CD8-positive, alpha-beta memory T cell (primary cell): ENCODE results near the gene GNAL. TPM values are rescaled to one million over a fixed set of nuclear protein-coding genes. Genes with fewer than 3 reads are reported as not detected.

Experiments
- CTCF ChIA-PET: fragments of 350-600 bp; sonication (Branson Sonifier 250); formaldehyde crosslinking; loops from one replicate; lab custom pipeline; 2021; ENCODE audit warnings: antibody characterized with exemption; lab: Charles Lee
- POLR2A ChIA-PET: fragments of 350-600 bp; sonication (Branson Sonifier 250); formaldehyde crosslinking; loops from one replicate; lab custom pipeline; 2021; ENCODE audit warnings: antibody characterized with exemption; lab: Charles Lee
- DNase-seq, 5 donors: peaks; one replicate each; pipeline versions ENCODE4 v3.0.0 to v3.0.0-alpha.2; 2020 to 2022; ENCODE audit warnings: mixed read lengths in 1 of 5
- H3K27ac ChIP-seq: one replicate; pipeline ENCODE4 v1.7.0; 2013; ENCODE audit warnings: low read depth, mild to moderate bottlenecking, low read length, moderate library complexity
- H3K27me3 ChIP-seq: 2 replicates; pipeline ENCODE4 v1.7.0; 2013; ENCODE audit warnings: low read length, mild to moderate bottlenecking; ENCODE audit not compliant: insufficient read depth, poor library complexity, severe bottlenecking
- H3K36me3 ChIP-seq: 2 replicates; pipeline ENCODE4 v1.7.0; 2013; ENCODE audit warnings: mild to moderate bottlenecking, low read length, moderate library complexity; ENCODE audit not compliant: insufficient read depth
- H3K4me1 ChIP-seq: 2 replicates; pipeline ENCODE4 v1.7.0; 2013; ENCODE audit warnings: mild to moderate bottlenecking, low read length, moderate library complexity; ENCODE audit not compliant: insufficient read depth
- H3K4me3 ChIP-seq: 2 replicates; pipeline ENCODE4 v1.7.0; 2013; ENCODE audit warnings: mild to moderate bottlenecking, low read length
- H3K9me3 ChIP-seq: 2 replicates; pipeline ENCODE4 v1.7.0; 2013; ENCODE audit warnings: mild to moderate bottlenecking, low read length
- H3K27ac Mint-ChIP-seq, 8 donors: one replicate each; pipeline ENCODE4 v1.8.0; 2020 to 2021; ENCODE audit warnings: mixed read lengths in 8 of 8, mild to moderate bottlenecking in 6 of 8, inconsistent platforms in 3 of 8, moderate library complexity in 3 of 8
- H3K27me3 Mint-ChIP-seq, 2 donors: one replicate each; pipeline ENCODE4 v1.8.0; 2020 to 2021; ENCODE audit warnings: mixed read lengths in 2 of 2, mild to moderate bottlenecking in 1 of 2, moderate library complexity in 1 of 2
- H3K36me3 Mint-ChIP-seq, 3 donors: one replicate each; pipeline ENCODE4 v1.8.0; 2020 to 2021; ENCODE audit warnings: mixed read lengths in 3 of 3, inconsistent platforms in 1 of 3, mild to moderate bottlenecking in 1 of 3
- H3K4me1 Mint-ChIP-seq, 3 donors: one replicate each; pipeline ENCODE4 v1.8.0; 2020 to 2021; ENCODE audit warnings: mixed read lengths in 3 of 3, inconsistent platforms in 1 of 3, mild to moderate bottlenecking in 1 of 3
- H3K4me3 Mint-ChIP-seq, 7 donors: one replicate each; pipeline ENCODE4 v1.8.0; 2020 to 2021; ENCODE audit warnings: mixed read lengths in 7 of 7, mild to moderate bottlenecking in 6 of 7, moderate library complexity in 4 of 7, inconsistent platforms in 2 of 7
- H3K9me3 Mint-ChIP-seq, 5 donors: one replicate each; pipeline ENCODE4 v1.8.0; 2020 to 2022; ENCODE audit warnings: mixed read lengths in 5 of 5, mild to moderate bottlenecking in 3 of 5, moderate library complexity in 2 of 5, inconsistent platforms in 1 of 5
- polyA plus RNA-seq: library from polyadenylated mRNA; unstranded; fragments of 300-500 nt; fragmentation: Illumina TruSeq; gene quantifications from one replicate; pipeline ENCODE4 v1.2.3, GENCODE V29; 2021
- total RNA-seq, 2 experiments: library from RNA; stranded (reverse); gene quantifications; one replicate each; pipeline ENCODE4 v1.2.3, GENCODE V29; 2021

Gene GNAL
- total and polyA plus RNA-seq, 3 experiments from 2014 or later: 0.04 to 0.38 TPM; not detected in 1

- POLR2A ChIA-PET: no interaction called here
Observed at GRCh38 chr18:11821643-11822237, 132.7 kb downstream of the GNAL start.

GRCh38 chr18:11823545-11823944 is 134.5 kb downstream of the GNAL start:
- no peak overlapping the region for H3K27ac Mint-ChIP-seq
- peaks cover 2 to 7% of the 10 kb centered on the region in 2 donors for H3K27me3 Mint-ChIP-seq
- H3K9me3 Mint-ChIP-seq: no peaks in the 10 kb centered on the region
- H3K36me3 Mint-ChIP-seq: no peaks in the 10 kb centered on the region
- Histone ChIP-seq H3K4me1 (no peaks in the 10 kb centered on the region), H3K9me3 (no peaks in the 10 kb centered on the region), H3K27ac (no peak overlapping the region), H3K36me3 (no peaks in the 10 kb centered on the region), H3K27me3 (no peaks in the 10 kb centered on the region), H3K4me3 (no peak overlapping the region)
- DNase-seq: no peak
- no peak overlapping the region for H3K4me3 Mint-ChIP-seq
- ChIA-PET POLR2A (no interaction called here), CTCF (no interaction called here)
- H3K4me1 Mint-ChIP-seq: no peaks in the 10 kb centered on the region

More at GRCh38 chr18:11821643-11822237, 132.7 kb downstream of the GNAL start:
- H3K4me1 ChIP-seq: no peaks in the 10 kb centered on the region
- no peak overlapping the region for H3K4me3 ChIP-seq
- Mint-ChIP-seq H3K36me3 (no peaks in the 10 kb centered on the region), H3K9me3 (no peaks in the 10 kb centered on the region), H3K4me1 (no peaks in the 10 kb centered on the region), H3K27me3 (peaks cover 3 to 10% of the 10 kb centered on the region in 2 donors), H3K4me3 (no peak overlapping the region), H3K27ac (no peak overlapping the region)
- no peak for DNase-seq
- no peaks in the 10 kb centered on the region for H3K36me3 ChIP-seq
- no peaks in the 10 kb centered on the region for H3K27me3 ChIP-seq
- H3K9me3 ChIP-seq: no peaks in the 10 kb centered on the region
- CTCF ChIA-PET: no interaction called here
- no peak overlapping the region for H3K27ac ChIP-seq

DNA sequence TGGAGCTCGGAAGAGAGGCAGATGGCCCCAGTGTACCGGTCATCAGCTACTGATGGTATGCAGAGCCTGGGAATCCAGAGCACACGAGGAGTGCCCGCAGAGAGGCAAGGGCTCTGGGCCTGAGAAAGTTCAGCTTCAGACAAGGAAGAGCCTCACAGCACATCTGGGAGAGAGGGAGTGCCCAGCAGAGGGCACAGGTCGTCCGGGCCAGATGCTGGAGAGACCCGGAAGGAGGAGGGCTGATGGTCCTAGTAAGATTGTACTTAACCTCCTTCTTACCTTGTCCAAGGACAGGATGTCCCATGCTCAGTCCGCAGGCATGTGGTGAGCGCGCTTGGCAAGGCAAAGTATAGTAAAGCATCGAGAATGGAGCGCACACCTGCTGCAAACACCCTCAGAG is 137.8 kb downstream of the GNAL start:
- CTCF ChIA-PET: interaction anchor here (1.5 kb wide), 1 partner anchor 14 kb away, joined by 4 read pairs; no protein-coding TSS in a partner anchor
- Mint-ChIP-seq H3K36me3 (no peaks in the 10 kb centered on the region), H3K9me3 (no peaks in the 10 kb centered on the region), H3K4me3 (no peak overlapping the region), H3K4me1 (no peaks in the 10 kb centered on the region), H3K27me3 (peaks cover 2 to 4% of the 10 kb centered on the region in 2 donors), H3K27ac (no peak overlapping the region)
- POLR2A ChIA-PET: no interaction called here
- H3K36me3 ChIP-seq: no peaks in the 10 kb centered on the region
- no peaks in the 10 kb centered on the region for H3K4me1 ChIP-seq
- no peak overlapping the region for H3K27ac ChIP-seq
- no peaks in the 10 kb centered on the region for H3K9me3 ChIP-seq
- H3K4me3 ChIP-seq: no peak overlapping the region
- H3K27me3 ChIP-seq: no peaks in the 10 kb centered on the region
- no peak for DNase-seq

DNA sequence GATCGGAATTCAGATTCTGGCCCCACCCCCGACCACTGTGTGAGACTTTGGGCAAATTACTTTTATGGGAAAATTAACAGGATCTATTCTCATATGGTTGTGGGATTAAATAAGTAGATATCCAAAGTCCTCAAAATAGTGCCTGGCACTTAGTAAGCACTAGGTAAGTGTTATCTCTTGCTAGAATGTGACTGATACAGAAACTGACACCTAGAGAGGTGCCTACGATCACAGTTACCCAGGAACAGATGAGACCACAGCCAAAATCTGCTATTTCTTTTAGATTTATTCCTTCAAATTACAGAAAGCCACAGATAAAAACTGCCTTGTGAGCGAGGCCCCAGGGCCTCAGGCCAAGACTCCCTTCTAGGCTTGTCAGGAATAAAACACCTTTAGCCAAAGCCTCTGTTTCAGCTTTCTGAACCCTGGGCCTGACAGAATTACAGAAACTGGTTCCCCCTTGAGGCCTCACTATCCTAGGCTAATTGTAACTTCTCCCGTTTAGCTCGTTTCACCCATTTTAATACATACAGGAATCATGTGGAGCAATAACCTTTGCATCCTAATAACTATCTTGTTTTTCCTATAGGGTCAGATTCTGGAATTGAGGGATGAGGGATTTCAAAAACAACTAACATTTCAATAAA is 139.8 kb downstream of the GNAL start:
- Histone ChIP-seq H3K4me1 (no peaks in the 10 kb centered on the region), H3K4me3 (no peak overlapping the region), H3K36me3 (no peaks in the 10 kb centered on the region), H3K9me3 (no peaks in the 10 kb centered on the region), H3K27me3 (no peaks in the 10 kb centered on the region), H3K27ac (no peak overlapping the region)
- H3K4me3 Mint-ChIP-seq: no peak overlapping the region
- ChIA-PET CTCF (interaction anchor here (1.1 kb wide), 1 partner anchor 108 kb away, joined by 3 read pairs; no protein-coding TSS in a partner anchor), POLR2A (no interaction called here)
- H3K27ac Mint-ChIP-seq: no peak overlapping the region
- H3K9me3 Mint-ChIP-seq: no peaks in the 10 kb centered on the region
- no peak for DNase-seq
- no peaks in the 10 kb centered on the region for H3K36me3 Mint-ChIP-seq
- H3K4me1 Mint-ChIP-seq: no peaks in the 10 kb centered on the region
- H3K27me3 Mint-ChIP-seq: peaks cover 4 to 5% of the 10 kb centered on the region in 2 donors

DNA sequence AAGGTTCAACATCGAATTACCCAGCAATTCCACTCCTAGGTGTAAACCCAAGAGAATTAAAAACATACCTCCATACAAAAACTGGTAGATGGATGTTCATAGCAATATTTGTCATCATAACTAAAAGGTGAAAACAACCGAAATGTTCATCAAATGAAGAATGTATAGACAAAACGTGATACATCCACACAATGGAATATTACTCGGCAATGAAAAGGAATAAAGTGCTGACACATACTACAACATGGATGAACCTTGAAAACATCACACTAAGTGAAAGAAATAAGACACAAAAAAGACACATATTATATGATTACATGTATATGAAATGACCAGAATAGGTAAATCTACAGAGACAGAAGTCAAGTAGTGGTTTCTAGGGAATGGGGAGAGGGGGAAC is 141.5 kb downstream of the GNAL start:
- CTCF ChIA-PET: no interaction called here
- DNase-seq: no peak

DNA sequence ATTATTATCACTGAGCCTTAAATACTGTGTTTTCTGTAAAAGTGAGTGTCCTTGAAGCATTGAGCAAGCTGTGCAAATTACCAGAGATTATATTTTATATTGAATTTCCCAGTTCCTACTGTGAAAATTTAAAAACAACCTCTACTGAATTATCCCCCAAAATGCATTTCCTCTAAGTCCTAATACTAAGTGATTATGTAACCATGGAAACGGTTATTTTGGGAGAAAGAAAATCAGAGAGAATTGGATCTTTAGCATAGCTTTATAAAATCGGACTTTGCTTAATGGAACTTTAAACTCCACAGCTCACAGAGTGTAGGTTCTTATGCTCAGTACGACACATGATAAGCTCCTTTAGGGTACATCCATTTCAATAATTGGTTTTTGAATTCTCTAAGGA is 142.9 kb downstream of the GNAL start:
- DNase-seq: no peak
- no peak overlapping the region for H3K4me3 Mint-ChIP-seq
- no peaks in the 10 kb centered on the region for H3K9me3 Mint-ChIP-seq
- ChIA-PET POLR2A (no interaction called here), CTCF (no interaction called here)
- Histone ChIP-seq H3K36me3 (no peaks in the 10 kb centered on the region), H3K4me3 (no peak overlapping the region), H3K27ac (no peak overlapping the region), H3K27me3 (no peaks in the 10 kb centered on the region), H3K9me3 (no peaks in the 10 kb centered on the region), H3K4me1 (no peaks in the 10 kb centered on the region)
- H3K27ac Mint-ChIP-seq: no peak overlapping the region
- peaks cover 4 to 8% of the 10 kb centered on the region in 2 donors for H3K27me3 Mint-ChIP-seq
- H3K36me3 Mint-ChIP-seq: no peaks in the 10 kb centered on the region
- H3K4me1 Mint-ChIP-seq: no peaks in the 10 kb centered on the region

More for the DNA sequence above, 141.5 kb downstream of the GNAL start:
- Histone ChIP-seq H3K27me3 (no peaks in the 10 kb centered on the region), H3K36me3 (no peaks in the 10 kb centered on the region), H3K27ac (no peak overlapping the region), H3K4me1 (no peaks in the 10 kb centered on the region), H3K9me3 (no peaks in the 10 kb centered on the region), H3K4me3 (no peak overlapping the region)
- peaks cover 4 to 8% of the 10 kb centered on the region in 2 donors for H3K27me3 Mint-ChIP-seq
- POLR2A ChIA-PET: no interaction called here
- no peaks in the 10 kb centered on the region for H3K9me3 Mint-ChIP-seq
- H3K27ac Mint-ChIP-seq: no peak overlapping the region
- H3K4me3 Mint-ChIP-seq: no peak overlapping the region
- H3K36me3 Mint-ChIP-seq: no peaks in the 10 kb centered on the region
- no peaks in the 10 kb centered on the region for H3K4me1 Mint-ChIP-seq

DNA sequence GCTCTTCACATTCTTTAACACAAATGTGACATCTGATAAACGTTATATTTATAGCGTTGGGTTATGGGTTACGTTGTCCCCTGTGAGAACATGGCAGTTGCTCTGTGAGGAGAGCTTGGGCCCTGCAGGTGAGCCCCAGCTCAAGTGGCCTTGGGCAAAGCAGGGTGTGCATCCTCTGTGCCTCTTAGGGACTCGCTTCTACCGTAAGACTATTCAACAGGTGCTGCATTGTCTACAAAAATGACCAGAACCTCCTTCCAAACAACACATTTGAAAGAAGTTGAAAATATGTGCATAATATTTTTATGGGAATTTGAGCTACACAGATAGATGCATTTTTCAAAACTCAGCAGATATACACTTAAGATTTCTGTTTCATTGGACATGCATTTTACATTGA is 145.7 kb downstream of the GNAL start:
- Mint-ChIP-seq H3K4me3 (no peak overlapping the region), H3K36me3 (no peaks in the 10 kb centered on the region), H3K4me1 (no peaks in the 10 kb centered on the region), H3K9me3 (no peaks in the 10 kb centered on the region), H3K27me3 (peaks cover 7 to 8% of the 10 kb centered on the region in 2 donors), H3K27ac (no peak overlapping the region)
- no peak overlapping the region for H3K4me3 ChIP-seq
- ChIA-PET CTCF (no interaction called here), POLR2A (no interaction called here)
- no peaks in the 10 kb centered on the region for H3K9me3 ChIP-seq
- no peaks in the 10 kb centered on the region for H3K36me3 ChIP-seq
- H3K27ac ChIP-seq: no peak overlapping the region
- no peaks in the 10 kb centered on the region for H3K4me1 ChIP-seq
- H3K27me3 ChIP-seq: no peaks in the 10 kb centered on the region
- no peak for DNase-seq

- Histone ChIP-seq H3K27me3 (no peaks in the 10 kb centered on the region), H3K4me1 (no peaks in the 10 kb centered on the region), H3K36me3 (no peaks in the 10 kb centered on the region), H3K9me3 (no peaks in the 10 kb centered on the region), H3K4me3 (no peak overlapping the region), H3K27ac (no peak overlapping the region)
- CTCF ChIA-PET: no interaction called here
- DNase-seq: no peak
- Mint-ChIP-seq H3K9me3 (no peaks in the 10 kb centered on the region), H3K4me1 (no peaks in the 10 kb centered on the region), H3K36me3 (no peaks in the 10 kb centered on the region), H3K4me3 (no peak overlapping the region), H3K27me3 (peaks cover 0 to 5% of the 10 kb centered on the region in 2 donors), H3K27ac (no peak overlapping the region)
- POLR2A ChIA-PET: no interaction called here
Observed at GRCh38 chr18:11839556-11839955, 150.5 kb downstream of the GNAL start.
